Neural cell (in vitro differentiated cells): ENCODE results near the gene CFAP65. TPM values are rescaled to one million over a fixed set of nuclear protein-coding genes. Genes with fewer than 3 reads are reported as not detected.

Experiments
- H2AFZ ChIP-seq: fragments of 200-600, 300-800 bp; sonication (generic), shearing (Covaris generic); 2 replicates; pipeline ENCODE4 v1.6.0; 2014; ENCODE audit warnings: low read depth, mild to moderate bottlenecking, antibody characterized with exemption, low read length, moderate library complexity
- H3F3A ChIP-seq: fragments of 200-600 bp; shearing (Covaris generic); 2 replicates; pipeline ENCODE4 v1.6.1; 2016; ENCODE audit warnings: mild to moderate bottlenecking, moderate library complexity, mixed read lengths, antibody characterized with exemption, low read length; ENCODE audit not compliant: insufficient read depth, poor library complexity, severe bottlenecking
- H3K27ac ChIP-seq: fragments of 200-600, 300-800 bp; sonication (generic), shearing (Covaris generic); 2 replicates; pipeline ENCODE4 v1.5.1; 2014; ENCODE audit warnings: mild to moderate bottlenecking, low read length, moderate library complexity
- H3K27me3 ChIP-seq: fragments of 300-800, 200-600 bp; sonication (generic), shearing (Covaris generic); 2 replicates; pipeline ENCODE4 v1.6.0; 2014; ENCODE audit warnings: mild to moderate bottlenecking, low read depth, low read length, moderate library complexity; ENCODE audit not compliant: insufficient read depth
- H3K36me3 ChIP-seq: fragments of 300-800, 200-600 bp; sonication (generic), shearing (Covaris generic); 2 replicates; pipeline ENCODE4 v1.5.1; 2014; ENCODE audit warnings: mild to moderate bottlenecking, antibody characterized with exemption, low read length, moderate library complexity; ENCODE audit not compliant: insufficient read depth
- H3K4me2 ChIP-seq: fragments of 300-800, 200-600 bp; sonication (generic), shearing (Covaris generic); 2 replicates; pipeline ENCODE4 v1.6.0; 2014; ENCODE audit warnings: mild to moderate bottlenecking, low read length
- H3K4me3 ChIP-seq: fragments of 300-800, 200-600 bp; sonication (generic), shearing (Covaris generic); 2 replicates; pipeline ENCODE4 v1.5.1; 2014; ENCODE audit warnings: mild to moderate bottlenecking, low read length, moderate library complexity
- H3K79me2 ChIP-seq: fragments of 200-600 bp; shearing (Covaris generic); replicated peaks from 2 replicates; pipeline ENCODE4 v1.6.0; 2014; ENCODE audit warnings: mild to moderate bottlenecking, low read length, moderate library complexity; ENCODE audit not compliant: insufficient read depth
- H3K9ac ChIP-seq: fragments of 300-800, 200-600 bp; sonication (generic), shearing (Covaris generic); 2 replicates; pipeline ENCODE4 v1.6.1; 2016; ENCODE audit warnings: mild to moderate bottlenecking, low read length, mixed read lengths
- H3K9me2 ChIP-seq: fragments of 200-600 bp; shearing (Covaris generic); 2 replicates; pipeline ENCODE4 v1.6.1; 2016; ENCODE audit warnings: mild to moderate bottlenecking, low read length, mixed read lengths; ENCODE audit not compliant: insufficient read depth
- H3K9me3 ChIP-seq: fragments of 200-600, 300-800 bp; sonication (generic), shearing (Covaris generic); 2 replicates; pipeline ENCODE4 v1.6.1; 2016; ENCODE audit warnings: mild to moderate bottlenecking, mixed run types, low read length, moderate library complexity, mixed read lengths
- H4K20me1 ChIP-seq: fragments of 200-600 bp; shearing (Covaris generic); 2 replicates; pipeline ENCODE4 v1.6.1; 2016; ENCODE audit warnings: mild to moderate bottlenecking, mixed run types; ENCODE audit not compliant: insufficient read depth
- CTCF ChIP-seq: fragments of 450-650 bp; IDR thresholded peaks from 2 replicates; pipeline ENCODE4 v1.5.1; 2014; ENCODE audit warnings: antibody characterized with exemption, mild to moderate bottlenecking, moderate library complexity; ENCODE audit not compliant: poor library complexity, severe bottlenecking
- EP300 ChIP-seq: fragments of 450-650 bp; conservative IDR thresholded peaks from 2 replicates; pipeline ENCODE4 v1.6.1; 2014; ENCODE audit warnings: antibody characterized with exemption, mild to moderate bottlenecking, moderate library complexity; ENCODE audit not compliant: poor library complexity, severe bottlenecking
- EZH2 ChIP-seq: fragments of 200-600, 300-800 bp; shearing (Covaris generic), sonication (generic); IDR thresholded peaks from 2 replicates; pipeline ENCODE4 v1.6.1; 2014; ENCODE audit warnings: antibody characterized with exemption, low read length, borderline replicate concordance, mild to moderate bottlenecking; ENCODE audit not compliant: insufficient read depth, poor library complexity, severe bottlenecking
- MXI1 ChIP-seq: fragments of 450-650 bp; conservative IDR thresholded peaks from 2 replicates; pipeline ENCODE4 v1.6.1; 2014; ENCODE audit warnings: antibody characterized with exemption, mild to moderate bottlenecking; ENCODE audit not compliant: poor library complexity, severe bottlenecking
- POLR2AphosphoS5 ChIP-seq: IDR thresholded peaks from 2 replicates; pipeline ENCODE4 v1.6.1; 2012
- RAD21 ChIP-seq: fragments of 450-650 bp; conservative IDR thresholded peaks from 2 replicates; pipeline ENCODE4 v1.6.1; 2014; ENCODE audit warnings: antibody characterized with exemption, mild to moderate bottlenecking, moderate library complexity
- REST ChIP-seq: IDR thresholded peaks from 2 replicates; pipeline ENCODE4 v1.6.1; 2012; ENCODE audit warnings: borderline replicate concordance
- SMC3 ChIP-seq: fragments of 450-650 bp; conservative IDR thresholded peaks from 2 replicates; pipeline ENCODE4 v1.6.1; 2014; ENCODE audit warnings: antibody characterized with exemption, mild to moderate bottlenecking, moderate library complexity; ENCODE audit not compliant: poor library complexity
- TAF1 ChIP-seq: IDR thresholded peaks from 2 replicates; pipeline ENCODE4 v1.6.1; 2012; ENCODE audit warnings: low read depth
- polyA plus RNA-seq: library from polyadenylated mRNA; depleted of rRNA; stranded (reverse); fragments of >200 nt; gene quantifications from 2 replicates; pipeline ENCODE4 v1.2.3, GENCODE V29; 2014

Gene CFAP65
- polyA plus RNA-seq, 1 donor from 2014 or later = 1.1 TPM

- no peak overlapping the region for H3K4me3 ChIP-seq
- H3K9me2 ChIP-seq = no peaks in the 10 kb centered on the region
- no peaks in the 10 kb centered on the region for H3F3A ChIP-seq
- H3K36me3 ChIP-seq = no peaks in the 10 kb centered on the region
- H3K9ac ChIP-seq = no peak overlapping the region
- TF ChIP-seq CTCF (no peak), REST (no peak), MXI1 (no peak), SMC3 (no peak), RAD21 (no peak), TAF1 (no peak), POLR2AphosphoS5 (no peak), EZH2 (no peak), EP300 (no peak)
- no peak overlapping the region for H3K27ac ChIP-seq
- H3K79me2 ChIP-seq = no peaks in the 10 kb centered on the region
- H2AFZ ChIP-seq = no peak overlapping the region
- no peaks in the 10 kb centered on the region for H4K20me1 ChIP-seq
- H3K4me2 ChIP-seq = no peak overlapping the region
- no peaks in the 10 kb centered on the region for H3K9me3 ChIP-seq
- no peaks in the 10 kb centered on the region for H3K27me3 ChIP-seq
Observed at GRCh38 chr2:219081701-219082331, 40.5 kb upstream of the CFAP65 start.

- Histone ChIP-seq H4K20me1 (no peaks in the 10 kb centered on the region), H3K9me3 (no peaks in the 10 kb centered on the region), H3K9ac (no peak overlapping the region)
Observed at GRCh38 chr2:219081096-219081495, 39.8 kb upstream of the CFAP65 start.

More at GRCh38 chr2:219081096-219081495, 39.8 kb upstream of the CFAP65 start:
- Histone ChIP-seq H3K27me3 (no peaks in the 10 kb centered on the region), H3K4me3 (no peak overlapping the region), H3K27ac (no peak overlapping the region), H3K79me2 (no peaks in the 10 kb centered on the region), H2AFZ (no peak overlapping the region), H3K9me2 (no peaks in the 10 kb centered on the region), H3K36me3 (no peaks in the 10 kb centered on the region), H3K4me2 (no peak overlapping the region), H3F3A (no peaks in the 10 kb centered on the region)
- TF ChIP-seq CTCF (no peak), TAF1 (no peak), RAD21 (no peak), MXI1 (no peak), SMC3 (no peak), EZH2 (no peak), EP300 (no peak), POLR2AphosphoS5 (no peak), REST (no peak)
